GM18951 (cell line): ENCODE results near the gene ZNF581.

Experiments used
- POLR2A ChIP-seq: IDR thresholded peaks from 4 replicates; pipeline ENCODE4 v1.6.1; 2011; ENCODE audit warnings: mild to moderate bottlenecking; ENCODE audit not compliant: insufficient read length, insufficient read depth; ENCODE audit errors: extremely low read depth
- in situ Hi-C: fragments of 300-500 bp; cut with MboI; formaldehyde crosslinking; loops from one replicate; pipeline ENCODE4 v1.12.0; 2022; ENCODE audit warnings: low sequenced_read_pairs, mixed read lengths, inconsistent platforms; ENCODE audit not compliant: unreplicated experiment

Gene ZNF581

DNA sequence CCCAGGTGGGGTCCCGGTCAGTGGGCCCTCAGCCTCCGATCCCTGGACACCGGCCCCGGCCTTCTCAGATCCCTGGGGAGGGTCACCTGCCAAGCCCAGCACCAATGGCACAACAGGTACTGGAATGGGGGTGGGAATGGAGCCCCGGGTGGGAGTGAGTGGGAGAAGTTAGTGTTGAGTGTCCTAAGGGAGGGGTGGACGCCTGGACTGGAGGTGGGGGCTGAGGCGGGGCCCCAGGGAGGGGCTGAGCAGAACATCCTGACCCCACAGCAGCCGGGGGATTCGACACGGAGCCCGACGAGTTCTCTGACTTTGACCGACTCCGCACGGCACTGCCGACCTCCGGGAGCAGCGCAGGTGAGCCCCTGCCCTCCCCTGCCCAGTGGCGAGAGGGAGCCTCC lies 49.2 kb downstream of the ZNF581 start:
- no peak for TF ChIP-seq POLR2A
- in situ Hi-C loops: no loop called here

DNA sequence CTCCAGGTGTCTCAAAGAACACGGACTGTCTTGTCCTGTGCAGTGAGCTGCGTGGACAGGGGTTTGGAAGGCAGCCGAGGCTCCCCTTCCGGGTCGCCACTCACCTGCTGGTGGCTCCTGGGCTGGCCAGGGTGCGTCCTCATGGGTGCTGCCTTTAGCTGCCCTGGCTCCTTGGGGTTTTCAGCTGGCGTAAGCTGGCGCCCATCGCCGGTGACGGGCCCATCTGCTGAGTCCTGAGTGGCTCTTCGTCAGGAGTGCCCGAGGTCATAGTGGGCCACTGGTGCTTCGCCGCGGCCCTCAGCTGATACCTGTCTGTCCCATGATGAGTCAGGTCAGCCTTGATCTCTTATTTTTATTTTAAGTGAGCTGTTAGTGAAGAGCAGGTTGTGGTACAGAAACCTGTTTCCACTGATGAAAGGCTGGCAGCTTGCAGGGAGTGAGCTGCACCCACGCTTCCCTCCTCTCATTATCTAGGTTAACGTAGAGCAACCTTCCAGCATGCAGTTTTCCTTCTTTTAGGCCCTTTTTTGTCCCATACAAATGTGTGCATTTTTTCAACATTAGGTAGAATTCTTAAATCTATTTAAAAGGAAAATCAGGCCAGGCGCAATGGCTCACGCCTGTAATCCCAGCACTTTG lies 50.0 kb downstream of the ZNF581 start:
- TF ChIP-seq POLR2A: no peak
- in situ Hi-C loops: no loop called here

DNA sequence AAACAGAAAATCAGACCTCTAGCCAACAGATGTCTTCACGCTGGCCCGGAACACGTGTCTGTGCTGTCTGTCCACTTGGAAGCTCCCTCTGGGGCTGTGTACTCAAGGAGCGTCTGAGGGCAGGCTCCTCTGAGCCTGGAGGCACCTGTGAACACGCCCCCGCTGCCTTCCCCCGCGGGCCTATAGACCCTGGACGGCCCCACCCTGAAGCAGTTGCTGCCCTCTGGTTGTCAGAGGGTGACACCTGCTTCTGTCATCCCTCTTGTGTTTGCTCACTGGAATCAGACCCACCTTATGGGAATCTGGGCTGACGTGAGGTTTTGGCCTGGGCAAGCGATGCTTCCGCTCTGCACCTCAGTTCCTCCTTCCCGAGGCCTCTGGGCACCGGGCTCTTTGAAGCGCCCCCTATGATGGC lies 50.8 kb downstream of the ZNF581 start:
- no peak for TF ChIP-seq POLR2A
- in situ Hi-C loops: no loop called here

DNA sequence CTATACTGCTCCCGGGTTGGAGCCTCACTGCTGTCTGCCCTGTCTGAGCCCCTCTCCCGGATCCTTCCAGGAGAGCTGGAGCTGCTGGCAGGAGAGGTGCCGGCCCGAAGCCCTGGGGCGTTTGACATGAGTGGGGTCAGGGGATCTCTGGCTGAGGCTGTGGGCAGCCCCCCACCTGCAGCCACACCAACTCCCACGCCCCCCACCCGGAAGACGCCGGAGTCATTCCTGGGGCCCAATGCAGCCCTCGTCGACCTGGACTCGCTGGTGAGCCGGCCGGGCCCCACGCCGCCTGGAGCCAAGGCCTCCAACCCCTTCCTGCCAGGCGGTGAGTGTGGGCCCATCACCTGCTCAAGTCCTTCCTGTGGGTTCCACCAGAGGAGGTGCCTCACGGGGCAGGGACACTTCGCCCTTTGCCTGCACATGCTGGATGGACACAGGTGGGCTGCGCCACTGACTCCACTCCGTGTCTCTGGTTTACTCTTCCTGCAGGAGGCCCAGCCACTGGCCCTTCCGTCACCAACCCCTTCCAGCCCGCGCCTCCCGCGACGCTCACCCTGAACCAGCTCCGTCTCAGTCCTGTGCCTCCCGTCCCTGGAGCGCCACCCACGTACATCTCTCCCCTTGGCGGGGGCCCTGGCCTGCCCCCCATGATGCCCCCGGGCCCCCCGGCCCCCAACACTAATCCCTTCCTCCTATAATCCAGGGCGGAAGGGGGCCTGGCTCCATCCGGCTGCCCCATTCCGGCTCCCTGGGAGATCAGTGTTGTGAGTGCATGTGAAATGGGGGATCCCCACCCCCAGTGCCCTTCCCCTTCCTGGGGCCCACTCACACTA lies 51.4 kb downstream of the ZNF581 start:
- in situ Hi-C loops: no loop called here
- no peak for TF ChIP-seq POLR2A
